Chondrocyte (in vitro differentiated cells): Measurements from ENCODE around the gene ARID4B. TPM values are rescaled to one million over a fixed set of nuclear protein-coding genes. Genes with fewer than 3 reads are reported as not detected.
"Not testable (repeated sequence)": the region's sequence is repeated elsewhere in the genome, so short reads cannot be mapped to it uniquely, and the experiment has no call there.

Source experiments
- DNase-seq: peaks from one replicate; pipeline ENCODE4 v3.0.0; 2021; ENCODE audit warnings: mixed read lengths, low spot score
- H3K27ac Mint-ChIP-seq: one replicate; pipeline ENCODE4 v1.8.0; 2021; ENCODE audit warnings: mild to moderate bottlenecking, moderate library complexity, mixed read lengths; ENCODE audit not compliant: unreplicated experiment
- H3K27me3 Mint-ChIP-seq: 2 replicates; pipeline ENCODE4 v1.8.0; 2021; ENCODE audit warnings: low read depth, mixed read lengths
- H3K36me3 Mint-ChIP-seq: 2 replicates; pipeline ENCODE4 v1.8.0; 2021; ENCODE audit warnings: low read depth, mixed read lengths
- H3K4me1 Mint-ChIP-seq: 2 replicates; pipeline ENCODE4 v1.8.0; 2021; ENCODE audit warnings: low read depth, mild to moderate bottlenecking, mixed read lengths
- H3K4me3 Mint-ChIP-seq: one replicate; pipeline ENCODE4 v1.8.0; 2021; ENCODE audit warnings: mild to moderate bottlenecking, moderate library complexity, mixed read lengths; ENCODE audit not compliant: unreplicated experiment
- H3K9me3 Mint-ChIP-seq: 2 replicates; pipeline ENCODE4 v1.8.0; 2021; ENCODE audit warnings: low read depth, mixed read lengths
- total RNA-seq: library from RNA; stranded (reverse); gene quantifications from 3 replicates; pipeline ENCODE4 v1.2.1, GENCODE V29; 2021
- TF ChIP-seq, protein P1 (sequence below): fragments of 200-600 bp; sonication (generic); IDR thresholded peaks from 2 replicates; pipeline ENCODE4 v1.5.0; 2021; ENCODE audit warnings: antibody characterized with exemption, mild to moderate bottlenecking, moderate library complexity

Gene ARID4B
- total RNA-seq, 1 donor from 2014 or later: 26.5 TPM

- DNase-seq: no peak
- no peaks in the 10 kb centered on the region for H3K27me3 Mint-ChIP-seq
- H3K4me3 Mint-ChIP-seq: no peak overlapping the region
- H3K27ac Mint-ChIP-seq: no peak overlapping the region
- TF ChIP-seq, protein P1, sequence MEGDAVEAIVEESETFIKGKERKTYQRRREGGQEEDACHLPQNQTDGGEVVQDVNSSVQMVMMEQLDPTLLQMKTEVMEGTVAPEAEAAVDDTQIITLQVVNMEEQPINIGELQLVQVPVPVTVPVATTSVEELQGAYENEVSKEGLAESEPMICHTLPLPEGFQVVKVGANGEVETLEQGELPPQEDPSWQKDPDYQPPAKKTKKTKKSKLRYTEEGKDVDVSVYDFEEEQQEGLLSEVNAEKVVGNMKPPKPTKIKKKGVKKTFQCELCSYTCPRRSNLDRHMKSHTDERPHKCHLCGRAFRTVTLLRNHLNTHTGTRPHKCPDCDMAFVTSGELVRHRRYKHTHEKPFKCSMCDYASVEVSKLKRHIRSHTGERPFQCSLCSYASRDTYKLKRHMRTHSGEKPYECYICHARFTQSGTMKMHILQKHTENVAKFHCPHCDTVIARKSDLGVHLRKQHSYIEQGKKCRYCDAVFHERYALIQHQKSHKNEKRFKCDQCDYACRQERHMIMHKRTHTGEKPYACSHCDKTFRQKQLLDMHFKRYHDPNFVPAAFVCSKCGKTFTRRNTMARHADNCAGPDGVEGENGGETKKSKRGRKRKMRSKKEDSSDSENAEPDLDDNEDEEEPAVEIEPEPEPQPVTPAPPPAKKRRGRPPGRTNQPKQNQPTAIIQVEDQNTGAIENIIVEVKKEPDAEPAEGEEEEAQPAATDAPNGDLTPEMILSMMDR: no peak
- no peaks in the 10 kb centered on the region for H3K9me3 Mint-ChIP-seq
- peaks cover 10% of the 10 kb centered on the region for H3K36me3 Mint-ChIP-seq
- H3K4me1 Mint-ChIP-seq: no peaks in the 10 kb centered on the region
Measured at GRCh38 chr1:235168375-235168774, 159.6 kb downstream of the ARID4B start.

DNA sequence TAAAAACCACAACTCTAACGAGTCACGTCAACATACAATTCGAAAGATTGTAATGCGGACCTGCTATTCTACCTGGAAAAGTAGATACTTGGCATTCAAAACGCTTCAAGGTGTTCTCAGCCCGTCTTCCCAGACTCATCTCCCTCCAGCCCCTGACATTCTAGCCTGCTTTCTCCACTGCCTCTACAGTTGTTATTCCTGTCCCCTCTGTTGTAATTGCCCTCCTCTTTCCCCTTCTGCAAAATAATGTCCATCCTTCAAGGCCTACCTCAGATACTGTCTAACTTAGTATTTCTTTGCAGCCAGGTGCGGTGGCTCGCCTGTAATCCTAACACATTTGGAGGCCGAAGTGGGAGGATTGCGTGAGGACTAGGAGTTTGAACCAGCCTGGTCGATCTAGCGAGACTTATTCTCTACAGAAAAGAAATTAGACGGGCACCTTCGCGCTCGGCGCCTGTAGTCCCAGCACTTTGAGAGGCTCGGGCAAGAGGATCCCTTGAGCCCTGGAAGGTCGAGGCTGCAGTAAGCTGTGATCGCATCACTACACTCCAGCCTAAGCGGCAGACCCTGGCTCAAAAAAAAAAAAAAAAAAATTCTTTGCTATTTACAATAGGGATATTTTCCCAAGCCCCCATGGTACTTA, 166.2 kb downstream of the ARID4B start:
- H3K27me3 Mint-ChIP-seq: no peaks in the 10 kb centered on the region
- H3K9me3 Mint-ChIP-seq: no peaks in the 10 kb centered on the region
- no peak for DNase-seq
- TF ChIP-seq, protein P1: no peak
- H3K4me1 Mint-ChIP-seq: peaks cover 24% of the 10 kb centered on the region
- peak overlapping the region; percentile 99 for H3K27ac Mint-ChIP-seq
- peak overlapping the region; percentile 97 for H3K4me3 Mint-ChIP-seq
- H3K36me3 Mint-ChIP-seq: no peaks in the 10 kb centered on the region

GRCh38 chr1:235160957-235161684, 166.9 kb downstream of the ARID4B start, which contains the start of gene RBM34:
Gene RBM34 (minus strand): TSS chr1:235161250. CDS start chr1:235161226, 24 bp downstream.
- peaks cover 24% of the 10 kb centered on the region for H3K4me1 Mint-ChIP-seq
- no peak for DNase-seq
- no peaks in the 10 kb centered on the region for H3K36me3 Mint-ChIP-seq
- H3K4me3 Mint-ChIP-seq: peak within 1 kb of the TSS; percentile 97
- no peaks in the 10 kb centered on the region for H3K27me3 Mint-ChIP-seq
- no peaks in the 10 kb centered on the region for H3K9me3 Mint-ChIP-seq
- peak within 1 kb of the TSS; percentile 99 for H3K27ac Mint-ChIP-seq
- TF ChIP-seq, protein P1: peak; percentile 47

- TF ChIP-seq, protein P1: no peak
- DNase-seq: no peak
- no peaks in the 10 kb centered on the region for H3K27me3 Mint-ChIP-seq
- H3K4me1 Mint-ChIP-seq: peaks cover 24% of the 10 kb centered on the region
- H3K4me3 Mint-ChIP-seq: peak overlapping the region; percentile 97
- no peaks in the 10 kb centered on the region for H3K9me3 Mint-ChIP-seq
- H3K36me3 Mint-ChIP-seq: no peaks in the 10 kb centered on the region
- peak overlapping the region; percentile 99 for H3K27ac Mint-ChIP-seq
Measured at GRCh38 chr1:235160383-235160956, 167.5 kb downstream of the ARID4B start.

DNA sequence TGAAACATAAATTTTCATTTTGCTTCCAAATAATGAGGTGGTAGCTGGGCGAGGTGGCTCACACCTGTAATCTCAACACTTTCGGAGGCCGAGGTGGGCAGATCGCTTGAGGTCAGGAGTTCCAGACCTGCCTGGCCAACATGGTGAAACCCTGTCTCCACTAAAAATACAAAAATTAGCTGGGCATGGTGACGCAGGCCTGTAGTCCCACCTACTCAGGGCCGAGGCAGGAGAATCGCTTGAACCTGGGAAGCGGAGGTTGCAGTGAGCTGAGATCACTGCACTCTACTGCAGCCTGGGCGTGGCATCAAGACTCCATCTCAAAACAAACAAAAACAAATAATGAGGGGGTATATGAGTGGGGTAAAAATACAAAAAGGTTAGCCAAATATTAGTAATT, 168.0 kb downstream of the ARID4B start:
- H3K27me3 Mint-ChIP-seq, H3K36me3 Mint-ChIP-seq, H3K9me3 Mint-ChIP-seq, DNase-seq: not testable (repeated sequence)
- Mint-ChIP-seq H3K4me3 (peak overlapping the region; percentile 97), H3K27ac (peak overlapping the region; percentile 82), H3K4me1 (peaks cover 24% of the 10 kb centered on the region)

- H3K36me3 Mint-ChIP-seq, DNase-seq, H3K27ac Mint-ChIP-seq, H3K9me3 Mint-ChIP-seq, H3K4me3 Mint-ChIP-seq, H3K27me3 Mint-ChIP-seq: not testable (repeated sequence)
- H3K4me1 Mint-ChIP-seq: peaks cover 24% of the 10 kb centered on the region
Measured at GRCh38 chr1:235159284-235159683, 168.7 kb downstream of the ARID4B start.
